Activated B cell treated with CpG ODN at 0.5 μM for 24 hours (primary cell): ENCODE results near the gene MACF1. TPM values are rescaled to one million over a fixed set of nuclear protein-coding genes. Genes with fewer than 3 reads are reported as not detected.

Experiments
- ATAC-seq: fragments of 200-7000 bp; cut with Tn5 transposase; one replicate; pipeline ENCODE4 v1.10.0; 2021; ENCODE audit warnings: low read depth, mild to moderate bottlenecking, moderate library complexity
- CTCF ChIA-PET: fragments of 350-600 bp; sonication (Branson Sonifier 250); formaldehyde crosslinking; loops from one replicate; lab custom pipeline; 2021; ENCODE audit warnings: antibody characterized with exemption; lab: Charles Lee
- POLR2A ChIA-PET: fragments of 350-600 bp; sonication (Branson Sonifier 250); formaldehyde crosslinking; loops from one replicate; lab custom pipeline; 2021; ENCODE audit warnings: antibody characterized with exemption; lab: Charles Lee
- DNase-seq: peaks from one replicate; pipeline ENCODE4 v3.0.0; 2022
- H3K27ac Mint-ChIP-seq: one replicate; pipeline ENCODE4 v1.8.0; 2020; ENCODE audit warnings: mixed read lengths
- H3K27me3 Mint-ChIP-seq: one replicate; pipeline ENCODE4 v1.8.0; 2021; ENCODE audit warnings: mixed read lengths
- H3K36me3 Mint-ChIP-seq: one replicate; pipeline ENCODE4 v1.8.0; 2021; ENCODE audit warnings: low read depth, mixed read lengths
- H3K4me1 Mint-ChIP-seq: one replicate; pipeline ENCODE4 v1.8.0; 2021; ENCODE audit warnings: mixed read lengths
- H3K4me3 Mint-ChIP-seq: one replicate; pipeline ENCODE4 v1.8.0; 2020; ENCODE audit warnings: mild to moderate bottlenecking, mixed read lengths
- H3K9me3 Mint-ChIP-seq: one replicate; pipeline ENCODE4 v1.8.0; 2020; ENCODE audit warnings: mixed read lengths
- CTCF ChIP-seq: fragments of 200-600 bp; IDR thresholded peaks from one replicate; pipeline ENCODE4 v1.8.0; 2022; ENCODE audit warnings: antibody characterized with exemption, mild to moderate bottlenecking
- intact Hi-C: fragments of 100-400 bp; cut with micrococcal nuclease; formaldehyde crosslinking; loops from one replicate; pipeline ENCODE4 v1.15.1; 2024
- total RNA-seq: library from RNA; stranded (reverse); gene quantifications from 2 replicates; pipeline ENCODE4 v1.2.3, GENCODE V29; 2022

MACF1 gene
- total RNA-seq, 1 donor from 2014 or later, result 286 TPM

- H3K27ac Mint-ChIP-seq, result no peak overlapping the region
Measured at GRCh38 chr1:39332828-39333227, 128.3 kb downstream of the MACF1 start.

GRCh38 chr1:39333296-39333695, 128.8 kb downstream of the MACF1 start:
- no peak overlapping the region for H3K27ac Mint-ChIP-seq
- TF ChIP-seq CTCF, result no peak
- ATAC-seq (no peak), DNase-seq (no peak)
- intact Hi-C loops, result no loop called here
- ChIA-PET POLR2A (no interaction called here), CTCF (no interaction called here)
- peaks cover 97% of the 10 kb centered on the region for H3K36me3 Mint-ChIP-seq
- no peaks in the 10 kb centered on the region for H3K27me3 Mint-ChIP-seq
- H3K4me3 Mint-ChIP-seq, result no peak overlapping the region
- H3K4me1 Mint-ChIP-seq, result no peaks in the 10 kb centered on the region
- H3K9me3 Mint-ChIP-seq, result no peaks in the 10 kb centered on the region

More at GRCh38 chr1:39332828-39333227, 128.3 kb downstream of the MACF1 start:
- POLR2A ChIA-PET, result no interaction called here
- no peaks in the 10 kb centered on the region for H3K27me3 Mint-ChIP-seq
- CTCF ChIA-PET, result no interaction called here
- ATAC-seq (no peak), DNase-seq (no peak)
- TF ChIP-seq CTCF, result no peak
- peaks cover 97% of the 10 kb centered on the region for H3K36me3 Mint-ChIP-seq
- H3K9me3 Mint-ChIP-seq, result no peaks in the 10 kb centered on the region
- H3K4me3 Mint-ChIP-seq, result no peak overlapping the region
- intact Hi-C loops, result no loop called here
- no peaks in the 10 kb centered on the region for H3K4me1 Mint-ChIP-seq

GRCh38 chr1:39335216-39335615, 130.7 kb downstream of the MACF1 start:
- DNase-seq (no peak), ATAC-seq (no peak)
- Mint-ChIP-seq H3K4me3 (no peak overlapping the region), H3K27ac (no peak overlapping the region), H3K36me3 (peaks cover 99% of the 10 kb centered on the region), H3K4me1 (no peaks in the 10 kb centered on the region), H3K9me3 (no peaks in the 10 kb centered on the region), H3K27me3 (no peaks in the 10 kb centered on the region)
- POLR2A ChIA-PET, result no interaction called here
- intact Hi-C loops, result no loop called here
- CTCF ChIA-PET, result no interaction called here
- no peak for TF ChIP-seq CTCF

- Mint-ChIP-seq H3K4me3 (no peak overlapping the region), H3K27me3 (no peaks in the 10 kb centered on the region), H3K36me3 (peaks cover 92% of the 10 kb centered on the region), H3K9me3 (no peaks in the 10 kb centered on the region), H3K27ac (no peak overlapping the region), H3K4me1 (no peaks in the 10 kb centered on the region)
- intact Hi-C loops, result no loop called here
- no peak for ATAC-seq
- CTCF ChIA-PET, result no interaction called here
- TF ChIP-seq CTCF, result no peak
- no peak for DNase-seq
- POLR2A ChIA-PET, result no interaction called here
Measured at GRCh38 chr1:39337067-39337466, 132.6 kb downstream of the MACF1 start.

- Mint-ChIP-seq H3K27me3 (no peaks in the 10 kb centered on the region), H3K4me1 (no peaks in the 10 kb centered on the region), H3K27ac (no peak overlapping the region), H3K36me3 (peaks cover 79% of the 10 kb centered on the region), H3K9me3 (no peaks in the 10 kb centered on the region), H3K4me3 (no peak overlapping the region)
- ATAC-seq (no peak), DNase-seq (no peak)
- TF ChIP-seq CTCF, result no peak
- CTCF ChIA-PET, result no interaction called here
- intact Hi-C loops, result no loop called here
- POLR2A ChIA-PET, result no interaction called here
Measured at GRCh38 chr1:39342776-39343175, 138.3 kb downstream of the MACF1 start.
